B cell (primary cell): ENCODE data around the gene MCM3AP. TPM values are rescaled to one million over a fixed set of nuclear protein-coding genes. Genes with fewer than 3 reads are reported as not detected.

ENCODE experiments used
- ATAC-seq: fragments of 200-7000 bp; cut with Tn5 transposase; one replicate; pipeline ENCODE4 v1.10.0; 2021; ENCODE audit warnings: low read depth, mild to moderate bottlenecking, moderate number of reproducible peaks, moderate library complexity
- CTCF ChIA-PET: fragments of 350-600 bp; sonication (Branson Sonifier 250); formaldehyde crosslinking; loops from one replicate; lab custom pipeline; 2021; ENCODE audit warnings: antibody characterized with exemption, inconsistent platforms; lab: Charles Lee
- POLR2A ChIA-PET: fragments of 350-600 bp; sonication (Branson Sonifier 250); formaldehyde crosslinking; loops from one replicate; lab custom pipeline; 2021; ENCODE audit warnings: antibody characterized with exemption; lab: Charles Lee
- DNase-seq: peaks from one replicate; pipeline ENCODE4 v3.0.0; 2013
- H2AFZ ChIP-seq: 2 replicates; pipeline ENCODE4 v1.6.1; 2012; ENCODE audit warnings: mild to moderate bottlenecking, low read depth, low read length; ENCODE audit not compliant: insufficient read depth, poor library complexity, severe bottlenecking
- H3K27ac ChIP-seq, 2 donors: 1 replicate in 1 of 2; 2 replicates in 1 of 2; pipeline ENCODE4 v1.5.1; 2012 to 2013; ENCODE audit warnings: low read length in 2 of 2, mild to moderate bottlenecking in 2 of 2, moderate library complexity in 1 of 2
- H3K27me3 ChIP-seq, 4 experiments: fragments of 200-600 bp in 1 of 4; sonication (generic) in 1 of 4; replicated peaks in 1 of 4; 1 replicate in 2 of 4; 2 replicates in 2 of 4; pipeline versions ENCODE4 v1.6.1 to v1.7.0; 2013 to 2016; ENCODE audit warnings: low read length in 3 of 4, mild to moderate bottlenecking in 2 of 4, mixed read lengths in 1 of 4, moderate library complexity in 1 of 4; ENCODE audit not compliant: insufficient read depth in 4 of 4, control insufficient read depth in 3 of 4; ENCODE audit errors: control extremely low read depth in 1 of 4
- H3K36me3 ChIP-seq, 2 experiments: replicated peaks in 1 of 2; 1 replicate in 1 of 2; 2 replicates in 1 of 2; pipeline versions ENCODE4 v1.6.1 to v1.7.1; 2013; ENCODE audit warnings: low read length in 1 of 2; ENCODE audit not compliant: insufficient read depth in 2 of 2, control insufficient read depth in 1 of 2; ENCODE audit errors: control extremely low read depth in 1 of 2, extremely low read depth in 1 of 2
- H3K4me1 ChIP-seq, 2 donors: fragments of 200-600 bp in 1 of 2; sonication (generic) in 1 of 2; 1 replicate in 1 of 2; 2 replicates in 1 of 2; pipeline versions ENCODE4 v1.5.1 to v1.6.1; 2013 to 2017; ENCODE audit warnings: low read length in 2 of 2; ENCODE audit not compliant: control insufficient read depth in 2 of 2, insufficient read depth in 2 of 2
- H3K4me2 ChIP-seq: replicated peaks from 2 replicates; pipeline ENCODE3; 2012; ENCODE audit warnings: mild to moderate bottlenecking, low read depth, low read length; ENCODE audit not compliant: poor library complexity, severe bottlenecking
- H3K4me3 ChIP-seq, 5 experiments: fragments of 200-600 bp in 1 of 5; sonication (generic) in 1 of 5; 1 replicate in 3 of 5; 2 replicates in 2 of 5; pipeline versions ENCODE4 v1.5.1 to v1.7.0; 2011 to 2016; ENCODE audit warnings: low read length in 4 of 5, mild to moderate bottlenecking in 4 of 5, low read depth in 2 of 5, control low read depth in 1 of 5, moderate library complexity in 1 of 5; ENCODE audit not compliant: insufficient read depth in 1 of 5; ENCODE audit errors: control extremely low read depth in 1 of 5, extremely low read depth in 1 of 5
- H3K79me2 ChIP-seq: fragments of 200-600 bp; sonication (generic); one replicate; pipeline ENCODE4 v1.6.0; 2016; ENCODE audit warnings: low read length; ENCODE audit not compliant: control insufficient read depth, insufficient read depth
- H3K9ac ChIP-seq: fragments of 200-600 bp; sonication (generic); 2 replicates; pipeline ENCODE4 v1.6.1; 2017; ENCODE audit warnings: mild to moderate bottlenecking, low read length, moderate library complexity
- H3K9me3 ChIP-seq, 3 donors: one replicate each; pipeline versions ENCODE4 v1.6.1 to v1.7.1; 2013; ENCODE audit warnings: low read length in 2 of 3; ENCODE audit not compliant: control insufficient read depth in 2 of 3, insufficient read depth in 1 of 3; ENCODE audit errors: control extremely low read depth in 1 of 3
- H4K20me1 ChIP-seq: 2 replicates; pipeline ENCODE4 v1.6.0; 2012; ENCODE audit warnings: mild to moderate bottlenecking, low read length; ENCODE audit not compliant: insufficient read depth, control insufficient read depth, poor library complexity, severe bottlenecking
- H3K27ac Mint-ChIP-seq: one replicate; pipeline ENCODE4 v1.8.0; 2021; ENCODE audit warnings: mixed read lengths
- H3K27me3 Mint-ChIP-seq: one replicate; pipeline ENCODE4 v1.8.0; 2021; ENCODE audit warnings: mixed read lengths
- H3K4me1 Mint-ChIP-seq: one replicate; pipeline ENCODE4 v1.8.0; 2021; ENCODE audit warnings: mixed read lengths
- H3K4me3 Mint-ChIP-seq: one replicate; pipeline ENCODE4 v1.8.0; 2021; ENCODE audit warnings: mixed read lengths
- H3K9me3 Mint-ChIP-seq: one replicate; pipeline ENCODE4 v1.8.0; 2022; ENCODE audit warnings: mixed read lengths; ENCODE audit not compliant: insufficient read depth
- EZH2 ChIP-seq: IDR thresholded peaks from 2 replicates; pipeline ENCODE4 v1.6.1; 2012; ENCODE audit warnings: borderline replicate concordance, low read depth, mild to moderate bottlenecking, moderate library complexity, low read length; ENCODE audit not compliant: insufficient read depth, poor library complexity, severe bottlenecking
- WGBS: methylation state at CpG from one replicate; pipeline ENCODE4 v1.1.5; 2013; ENCODE audit warnings: missing lambda C conversion rate; ENCODE audit not compliant: insufficient coverage; 5-methylcytosine and 5-hydroxymethylcytosine counted together
- intact Hi-C: fragments of 100-400 bp; cut with micrococcal nuclease; formaldehyde crosslinking; loops from one replicate; pipeline ENCODE4 v1.10.0; 2022
- polyA plus RNA-seq: library from polyadenylated mRNA; depleted of rRNA; stranded (reverse); fragments of >200 nt; gene quantifications from 2 replicates; pipeline ENCODE4 v1.2.3, GENCODE V29; 2012
- total RNA-seq, 2 donors: library from RNA; stranded (reverse); fragments of 120-200 nt in 1 of 2; gene quantifications; 1 replicate in 1 of 2; 2 replicates in 1 of 2; pipeline versions ENCODE4 v1.2.3 to v1.2.4, GENCODE V29; 2013 to 2022
- TF ChIP-seq, protein P1 (sequence below): fragments of 200-600 bp; IDR thresholded peaks from one replicate; pipeline ENCODE4 v1.8.0; 2022; ENCODE audit warnings: antibody characterized with exemption, mild to moderate bottlenecking

The MCM3AP gene
- total and polyA plus RNA-seq, 2 donors (not counting 1 experiment from before 2014, with no cell fraction given): 61.7 to 180 TPM

DNA sequence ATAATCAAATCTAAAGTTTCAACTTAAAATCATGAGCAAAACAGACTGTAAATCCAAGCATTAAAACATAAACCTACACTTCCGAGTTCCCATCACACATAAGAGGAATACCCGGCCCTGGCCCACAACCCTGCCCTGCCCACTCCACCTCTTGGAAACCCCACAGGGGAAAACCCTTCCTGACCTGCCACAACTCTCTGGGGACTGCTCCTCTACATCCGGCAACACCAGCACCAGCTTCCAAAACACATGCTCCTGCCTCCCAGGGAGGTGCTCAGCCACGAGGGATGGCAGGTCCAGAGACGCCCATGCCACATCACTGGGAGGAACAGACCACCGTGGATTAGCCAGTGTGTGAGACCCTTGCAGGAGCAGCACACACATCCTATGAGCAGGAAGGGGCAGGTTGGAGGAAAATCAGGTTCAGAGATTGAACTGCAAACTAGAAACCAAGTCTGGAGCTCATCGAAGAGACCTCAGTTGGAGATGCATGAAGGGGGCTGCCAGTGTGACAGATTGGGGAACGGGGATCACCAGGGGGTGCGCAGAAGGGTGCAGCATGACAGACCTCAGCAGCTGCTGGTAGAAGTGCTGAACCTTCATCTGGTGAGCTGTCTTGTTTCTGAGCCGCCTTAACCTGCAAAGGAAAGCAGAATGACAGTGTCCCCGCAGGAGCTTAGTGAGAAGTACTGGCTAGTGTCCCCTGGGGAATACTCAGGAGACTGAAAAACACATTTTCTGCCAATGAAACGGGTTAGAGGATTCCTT, 31.0 kb downstream of the MCM3AP start:
- H3K9ac ChIP-seq: peak overlapping the region; percentile 17
- no peak for TF ChIP-seq EZH2
- TF ChIP-seq, protein P1, sequence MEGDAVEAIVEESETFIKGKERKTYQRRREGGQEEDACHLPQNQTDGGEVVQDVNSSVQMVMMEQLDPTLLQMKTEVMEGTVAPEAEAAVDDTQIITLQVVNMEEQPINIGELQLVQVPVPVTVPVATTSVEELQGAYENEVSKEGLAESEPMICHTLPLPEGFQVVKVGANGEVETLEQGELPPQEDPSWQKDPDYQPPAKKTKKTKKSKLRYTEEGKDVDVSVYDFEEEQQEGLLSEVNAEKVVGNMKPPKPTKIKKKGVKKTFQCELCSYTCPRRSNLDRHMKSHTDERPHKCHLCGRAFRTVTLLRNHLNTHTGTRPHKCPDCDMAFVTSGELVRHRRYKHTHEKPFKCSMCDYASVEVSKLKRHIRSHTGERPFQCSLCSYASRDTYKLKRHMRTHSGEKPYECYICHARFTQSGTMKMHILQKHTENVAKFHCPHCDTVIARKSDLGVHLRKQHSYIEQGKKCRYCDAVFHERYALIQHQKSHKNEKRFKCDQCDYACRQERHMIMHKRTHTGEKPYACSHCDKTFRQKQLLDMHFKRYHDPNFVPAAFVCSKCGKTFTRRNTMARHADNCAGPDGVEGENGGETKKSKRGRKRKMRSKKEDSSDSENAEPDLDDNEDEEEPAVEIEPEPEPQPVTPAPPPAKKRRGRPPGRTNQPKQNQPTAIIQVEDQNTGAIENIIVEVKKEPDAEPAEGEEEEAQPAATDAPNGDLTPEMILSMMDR: no peak
- H3K9me3 ChIP-seq: no peaks in the 10 kb centered on the region
- peak overlapping the region in 1 of 5 experiments; percentile 26 for H3K4me3 ChIP-seq
- no peaks in the 10 kb centered on the region for H4K20me1 ChIP-seq
- H3K9me3 Mint-ChIP-seq: no peaks in the 10 kb centered on the region
- peak overlapping the region; percentile 62 to 87 for H3K27ac ChIP-seq
- no peaks in the 10 kb centered on the region for H3K27me3 Mint-ChIP-seq
- CTCF ChIA-PET: no interaction called here
- POLR2A ChIA-PET: interaction anchor here (0.6 kb wide), 1 partner anchor 26 kb away, joined by 5 read pairs; the partner anchor contains the start of gene LSS
- DNase-seq (peak; percentile 38), ATAC-seq (peak; percentile 68)
- H3K4me1 ChIP-seq: peaks cover 17 to 25% of the 10 kb centered on the region in 2 donors
- intact Hi-C loops: loop anchor here (2.0 kb wide), 1 partner anchor 26 kb away; the partner anchor contains the start of gene LSS
- peaks cover 1 to 87% of the 10 kb centered on the region in 2 experiments for H3K36me3 ChIP-seq
- H3K27me3 ChIP-seq: no peaks in the 10 kb centered on the region
- H3K27ac Mint-ChIP-seq: peak overlapping the region; percentile 90
- H3K4me3 Mint-ChIP-seq: peak overlapping the region; percentile 59
- peaks cover 35% of the 10 kb centered on the region for H3K4me1 Mint-ChIP-seq
- peaks cover 13% of the 10 kb centered on the region for H3K79me2 ChIP-seq
- peak overlapping the region; percentile 49 for H3K4me2 ChIP-seq
- H2AFZ ChIP-seq: peak overlapping the region; percentile 34
- WGBS: 58% methylated on average over 10 of the region's 12 CpGs
